GM10266 (cell line): ENCODE data around the gene ERC2.

Source experiments
- DNase-seq: peaks from one replicate; pipeline ENCODE4 v3.0.0; 2012; ENCODE audit errors: extremely low spot score
- TF ChIP-seq, protein P1 (sequence below): IDR thresholded peaks from 2 replicates; pipeline ENCODE4 v1.5.1; 2012; ENCODE audit warnings: mild to moderate bottlenecking, low read depth; ENCODE audit not compliant: control insufficient read depth, insufficient read depth; ENCODE audit errors: missing control alignments

The ERC2 gene

DNA sequence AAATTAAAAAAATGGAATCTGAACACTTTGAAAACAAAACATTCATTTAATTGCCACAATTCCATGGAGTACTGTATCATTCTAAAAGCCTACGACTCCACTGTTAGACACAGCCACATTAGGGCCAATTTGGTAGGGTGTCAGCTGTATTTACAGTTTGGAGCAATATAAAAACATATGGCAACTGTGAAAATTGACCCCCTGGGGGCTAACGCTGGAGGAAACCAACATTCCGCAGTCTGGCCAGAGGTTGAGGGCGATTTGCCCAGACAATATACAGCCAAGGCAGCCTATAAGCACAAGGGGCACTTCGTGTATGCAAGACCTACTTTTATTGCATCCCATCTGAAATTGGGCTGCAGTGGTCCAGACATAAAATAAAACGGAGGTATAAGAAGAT, 504.7 kb downstream of the ERC2 start:
- TF ChIP-seq, protein P1, sequence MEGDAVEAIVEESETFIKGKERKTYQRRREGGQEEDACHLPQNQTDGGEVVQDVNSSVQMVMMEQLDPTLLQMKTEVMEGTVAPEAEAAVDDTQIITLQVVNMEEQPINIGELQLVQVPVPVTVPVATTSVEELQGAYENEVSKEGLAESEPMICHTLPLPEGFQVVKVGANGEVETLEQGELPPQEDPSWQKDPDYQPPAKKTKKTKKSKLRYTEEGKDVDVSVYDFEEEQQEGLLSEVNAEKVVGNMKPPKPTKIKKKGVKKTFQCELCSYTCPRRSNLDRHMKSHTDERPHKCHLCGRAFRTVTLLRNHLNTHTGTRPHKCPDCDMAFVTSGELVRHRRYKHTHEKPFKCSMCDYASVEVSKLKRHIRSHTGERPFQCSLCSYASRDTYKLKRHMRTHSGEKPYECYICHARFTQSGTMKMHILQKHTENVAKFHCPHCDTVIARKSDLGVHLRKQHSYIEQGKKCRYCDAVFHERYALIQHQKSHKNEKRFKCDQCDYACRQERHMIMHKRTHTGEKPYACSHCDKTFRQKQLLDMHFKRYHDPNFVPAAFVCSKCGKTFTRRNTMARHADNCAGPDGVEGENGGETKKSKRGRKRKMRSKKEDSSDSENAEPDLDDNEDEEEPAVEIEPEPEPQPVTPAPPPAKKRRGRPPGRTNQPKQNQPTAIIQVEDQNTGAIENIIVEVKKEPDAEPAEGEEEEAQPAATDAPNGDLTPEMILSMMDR: no peak

DNA sequence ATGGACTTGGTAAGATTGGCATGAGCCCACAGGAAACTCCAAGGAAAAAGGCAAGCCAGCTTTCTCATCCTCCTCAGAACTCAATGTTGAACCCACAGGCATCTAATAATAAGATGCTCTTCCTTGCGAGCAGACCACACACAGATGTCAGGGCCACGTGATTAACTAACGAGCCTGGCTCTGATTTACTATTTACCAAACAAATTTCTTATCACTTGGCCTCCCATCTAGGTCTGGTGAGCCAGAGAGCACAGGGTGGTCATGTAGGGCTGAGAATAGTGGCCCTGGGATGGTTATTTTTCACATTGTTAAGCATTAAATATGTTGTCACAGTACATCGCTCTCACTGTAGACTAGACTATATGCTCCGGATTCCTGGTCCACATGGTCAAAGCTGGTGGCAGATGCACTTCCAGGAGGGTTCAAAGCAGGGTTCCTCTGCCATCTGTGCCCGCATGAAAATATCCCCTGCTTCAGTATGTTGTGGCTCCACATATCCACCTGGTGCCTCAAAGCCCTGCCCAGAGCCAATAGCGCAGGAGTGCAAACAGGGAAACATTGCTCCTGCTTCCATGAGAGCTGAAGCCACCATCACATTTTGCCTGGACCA, 508.7 kb downstream of the ERC2 start:
- DNase-seq: no peak
- TF ChIP-seq, protein P1: no peak

More for the DNA sequence above, 504.7 kb downstream of the ERC2 start:
- no peak for DNase-seq

DNA sequence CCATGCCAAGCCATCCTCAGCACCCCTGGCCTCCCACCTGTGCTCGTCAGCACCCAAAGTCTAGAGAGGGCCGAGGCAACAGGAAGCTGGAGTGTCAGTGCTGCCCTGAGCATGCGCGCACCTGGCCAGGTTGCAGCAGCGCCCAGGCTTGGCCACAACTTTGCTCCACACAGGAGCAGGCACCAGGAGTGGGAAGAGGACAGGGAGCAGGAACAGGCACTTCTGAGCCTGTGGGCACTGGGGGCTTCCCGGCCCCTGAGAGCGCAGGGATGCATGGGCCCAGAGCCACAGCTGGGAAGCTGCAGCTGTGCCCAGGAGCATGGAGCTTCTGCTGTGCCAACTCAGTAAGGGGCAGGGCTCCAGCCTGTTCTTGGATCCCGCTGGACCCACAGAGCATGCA, 509.7 kb downstream of the ERC2 start:
- no peak for DNase-seq
- TF ChIP-seq, protein P1: no peak

DNA sequence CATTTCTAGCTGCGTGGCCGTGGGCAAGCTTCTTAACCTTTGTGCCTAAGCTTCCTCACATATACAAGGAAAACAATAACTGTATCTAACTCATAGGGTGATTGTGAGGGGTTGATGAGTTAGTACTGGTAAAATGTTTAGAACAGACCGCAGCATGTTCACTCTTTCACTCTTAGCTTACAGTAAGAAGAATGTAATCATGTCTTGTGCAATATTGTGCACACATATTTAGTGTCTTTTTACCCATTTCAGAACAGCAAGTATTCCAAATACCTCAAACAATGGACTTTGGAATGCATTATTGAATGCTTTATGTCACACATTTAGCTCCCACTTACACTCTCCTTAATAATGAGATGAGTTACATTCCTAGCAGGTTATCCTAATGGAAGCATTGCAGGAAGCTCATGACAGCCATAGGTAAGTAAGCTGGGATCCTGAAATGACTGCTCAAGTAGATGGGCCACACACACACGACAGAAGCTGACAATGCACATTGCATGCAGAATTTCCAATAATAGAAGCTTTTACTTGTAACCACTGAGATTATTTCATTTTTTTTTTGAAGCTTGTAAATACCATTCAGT, 512.3 kb downstream of the ERC2 start:
- TF ChIP-seq, protein P1: no peak
- DNase-seq: no peak

DNA sequence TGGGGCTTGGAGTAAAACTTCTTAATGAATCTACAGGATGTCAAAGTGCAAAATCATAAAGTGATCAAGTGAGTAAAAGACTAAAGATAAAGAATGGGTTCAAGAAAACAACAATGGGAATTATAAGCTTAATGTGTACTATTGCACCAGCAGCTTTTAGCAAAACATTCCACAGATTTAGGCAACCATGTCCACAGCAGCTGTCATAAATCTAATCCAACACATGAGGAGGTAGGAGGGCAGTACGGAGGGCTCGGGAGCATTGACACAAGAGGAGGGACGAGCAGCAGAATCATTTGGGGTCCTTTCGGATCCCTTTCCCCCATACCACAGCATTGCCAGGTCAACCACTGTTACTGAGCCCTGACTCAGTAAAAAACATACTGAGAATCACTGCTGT, 516.9 kb downstream of the ERC2 start:
- TF ChIP-seq, protein P1: no peak

DNA sequence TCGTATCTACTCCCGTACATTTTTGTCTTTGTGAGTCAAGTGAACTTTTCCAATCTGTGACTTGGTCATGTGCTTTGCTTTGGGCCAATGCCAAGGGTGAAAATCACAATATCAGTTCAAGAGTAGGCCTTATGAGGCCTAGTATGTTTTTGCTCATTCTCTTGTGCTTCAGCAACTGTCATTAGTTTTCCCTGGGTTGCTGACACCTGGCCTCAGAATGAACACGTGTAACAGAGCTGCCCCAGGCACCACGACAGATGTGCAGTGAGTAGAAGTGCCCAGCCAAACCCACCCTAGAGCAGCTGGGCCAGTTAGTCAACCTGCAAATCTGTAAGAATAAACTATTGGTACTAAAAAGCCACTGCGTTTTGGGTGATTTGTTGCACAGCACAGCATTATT, 520.9 kb downstream of the ERC2 start:
- DNase-seq: no peak
- TF ChIP-seq, protein P1: no peak

More for the DNA sequence above, 516.9 kb downstream of the ERC2 start:
- DNase-seq: no peak

DNA sequence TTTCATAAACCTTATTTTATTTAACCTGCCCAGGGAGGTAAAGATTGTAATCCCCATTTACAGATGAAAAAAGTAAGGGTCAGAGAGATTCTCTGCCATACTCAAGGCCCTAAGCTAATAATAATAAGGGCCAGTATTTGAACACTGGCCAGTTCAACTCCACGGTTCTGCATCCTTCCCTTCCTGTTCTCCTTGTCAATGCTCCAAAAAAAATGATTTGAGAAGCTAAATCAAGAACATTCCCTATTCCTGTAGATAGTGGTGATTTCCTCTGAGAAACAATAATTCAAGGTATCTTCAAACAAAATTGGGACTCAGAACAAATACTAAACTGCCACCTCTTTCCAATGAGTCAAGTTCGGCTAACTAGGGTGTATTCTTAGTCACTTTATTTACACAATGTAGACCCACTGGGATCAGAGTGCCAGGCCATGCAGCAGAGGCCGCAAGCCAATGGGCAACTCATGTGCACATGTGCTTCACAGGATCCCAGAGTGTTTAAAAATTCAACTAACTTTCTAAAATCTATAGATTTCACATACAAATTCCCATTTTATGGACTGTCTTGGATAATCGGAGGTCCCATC, 521.6 kb downstream of the ERC2 start:
- TF ChIP-seq, protein P1: no peak
- no peak for DNase-seq
